WI38 (cell line): Measurements from ENCODE around the gene SBNO1.
"Not testable (repeated sequence)": the region's sequence is repeated elsewhere in the genome, so short reads cannot be mapped to it uniquely, and the experiment has no call there.

Experiments used
- H3K4me3 ChIP-seq: 2 replicates; pipeline ENCODE4 v1.5.1; 2011; ENCODE audit warnings: low read depth, mild to moderate bottlenecking, control low read depth, low read length
- TF ChIP-seq, protein P1 (sequence below): IDR thresholded peaks from 2 replicates; pipeline ENCODE4 v1.5.1; 2012; ENCODE audit warnings: low read depth, mild to moderate bottlenecking, control low read depth, low read length

The SBNO1 gene

DNA sequence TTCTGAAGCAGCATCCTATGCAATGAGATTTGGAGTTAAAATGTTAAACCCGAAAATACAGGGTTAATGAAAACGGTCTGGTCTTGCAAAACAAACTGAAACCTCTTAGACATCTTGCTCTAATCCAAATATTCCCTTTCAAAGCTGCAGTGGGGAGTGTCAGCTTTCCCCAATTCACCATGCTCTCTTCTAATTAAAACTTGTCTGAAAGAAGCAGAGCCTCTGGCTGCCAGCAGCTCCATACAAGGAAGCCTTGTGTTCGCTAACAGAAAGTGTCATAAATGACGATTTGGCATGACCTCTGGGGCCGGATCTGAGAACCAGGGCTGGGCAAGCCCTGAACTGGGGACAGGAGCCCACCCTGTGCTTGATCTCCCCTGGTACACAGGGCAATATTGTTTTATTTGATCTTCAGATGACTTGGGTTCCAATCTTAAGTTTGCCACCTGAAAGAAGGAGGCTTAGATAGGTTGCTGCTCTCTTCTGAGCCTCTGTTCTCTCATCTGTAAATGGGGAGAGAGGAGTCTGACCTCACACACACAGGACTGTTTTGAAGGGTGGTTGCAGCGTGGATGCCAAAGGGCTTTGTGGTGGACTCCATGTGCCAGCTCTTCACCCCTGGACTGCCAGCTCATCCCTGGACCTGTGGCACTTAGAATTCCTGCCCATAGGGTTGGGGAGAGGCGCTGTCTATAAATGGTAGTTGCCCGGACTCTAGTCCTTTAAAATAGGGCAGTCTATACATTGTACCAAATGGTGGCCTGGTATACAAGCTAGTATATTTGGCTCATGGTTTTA, 27.1 kb upstream of the SBNO1 start:
- TF ChIP-seq, protein P1, sequence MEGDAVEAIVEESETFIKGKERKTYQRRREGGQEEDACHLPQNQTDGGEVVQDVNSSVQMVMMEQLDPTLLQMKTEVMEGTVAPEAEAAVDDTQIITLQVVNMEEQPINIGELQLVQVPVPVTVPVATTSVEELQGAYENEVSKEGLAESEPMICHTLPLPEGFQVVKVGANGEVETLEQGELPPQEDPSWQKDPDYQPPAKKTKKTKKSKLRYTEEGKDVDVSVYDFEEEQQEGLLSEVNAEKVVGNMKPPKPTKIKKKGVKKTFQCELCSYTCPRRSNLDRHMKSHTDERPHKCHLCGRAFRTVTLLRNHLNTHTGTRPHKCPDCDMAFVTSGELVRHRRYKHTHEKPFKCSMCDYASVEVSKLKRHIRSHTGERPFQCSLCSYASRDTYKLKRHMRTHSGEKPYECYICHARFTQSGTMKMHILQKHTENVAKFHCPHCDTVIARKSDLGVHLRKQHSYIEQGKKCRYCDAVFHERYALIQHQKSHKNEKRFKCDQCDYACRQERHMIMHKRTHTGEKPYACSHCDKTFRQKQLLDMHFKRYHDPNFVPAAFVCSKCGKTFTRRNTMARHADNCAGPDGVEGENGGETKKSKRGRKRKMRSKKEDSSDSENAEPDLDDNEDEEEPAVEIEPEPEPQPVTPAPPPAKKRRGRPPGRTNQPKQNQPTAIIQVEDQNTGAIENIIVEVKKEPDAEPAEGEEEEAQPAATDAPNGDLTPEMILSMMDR: no peak
- H3K4me3 ChIP-seq: no peak overlapping the region

DNA sequence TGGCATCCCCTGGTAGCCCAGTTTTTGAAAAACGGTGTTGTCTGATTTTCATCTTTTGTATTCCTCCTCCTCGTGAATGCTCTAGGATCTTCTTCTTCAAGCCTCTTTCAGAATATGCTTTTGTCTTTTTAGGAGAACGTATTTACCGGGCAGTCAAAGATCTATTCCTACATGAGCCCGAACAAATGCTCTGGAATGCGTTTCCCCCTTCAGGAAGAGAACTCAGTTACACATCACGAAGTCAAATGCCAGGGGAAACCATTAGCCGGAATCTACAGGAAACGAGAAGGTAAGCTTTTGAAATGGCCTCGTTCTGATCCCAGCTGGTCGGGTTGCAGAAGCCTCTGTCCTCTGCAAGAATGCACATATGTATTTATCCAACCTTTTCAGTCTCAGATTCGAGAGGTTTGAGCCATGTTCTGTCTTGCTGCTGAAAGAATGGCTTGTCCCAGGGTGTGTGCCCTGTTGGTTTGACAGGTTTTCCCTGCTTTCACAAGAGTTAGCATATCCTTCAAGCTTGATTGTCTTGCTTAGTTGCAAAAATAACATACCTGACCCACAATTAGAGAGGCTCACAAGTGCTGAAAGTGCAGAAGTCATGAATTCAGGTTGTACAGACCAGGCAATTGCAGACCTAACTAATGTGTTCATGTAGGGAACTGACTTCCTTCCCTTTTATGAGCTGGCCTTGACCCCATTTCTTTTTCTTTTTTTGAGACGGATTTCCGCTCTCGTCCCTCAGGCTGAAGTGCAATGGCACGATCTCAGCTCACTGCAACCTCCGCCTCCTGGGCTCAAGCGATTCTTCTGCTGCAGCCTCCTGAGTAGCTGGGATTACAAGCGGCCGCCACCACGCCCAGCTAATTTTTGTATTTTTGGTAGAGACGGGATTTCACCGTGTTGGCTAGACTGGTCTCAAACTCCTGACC, 26.1 kb upstream of the SBNO1 start:
- TF ChIP-seq, protein P1: no peak
- peak overlapping the region; percentile 69; the same call in 1 of the 2 replicates for H3K4me3 ChIP-seq

DNA sequence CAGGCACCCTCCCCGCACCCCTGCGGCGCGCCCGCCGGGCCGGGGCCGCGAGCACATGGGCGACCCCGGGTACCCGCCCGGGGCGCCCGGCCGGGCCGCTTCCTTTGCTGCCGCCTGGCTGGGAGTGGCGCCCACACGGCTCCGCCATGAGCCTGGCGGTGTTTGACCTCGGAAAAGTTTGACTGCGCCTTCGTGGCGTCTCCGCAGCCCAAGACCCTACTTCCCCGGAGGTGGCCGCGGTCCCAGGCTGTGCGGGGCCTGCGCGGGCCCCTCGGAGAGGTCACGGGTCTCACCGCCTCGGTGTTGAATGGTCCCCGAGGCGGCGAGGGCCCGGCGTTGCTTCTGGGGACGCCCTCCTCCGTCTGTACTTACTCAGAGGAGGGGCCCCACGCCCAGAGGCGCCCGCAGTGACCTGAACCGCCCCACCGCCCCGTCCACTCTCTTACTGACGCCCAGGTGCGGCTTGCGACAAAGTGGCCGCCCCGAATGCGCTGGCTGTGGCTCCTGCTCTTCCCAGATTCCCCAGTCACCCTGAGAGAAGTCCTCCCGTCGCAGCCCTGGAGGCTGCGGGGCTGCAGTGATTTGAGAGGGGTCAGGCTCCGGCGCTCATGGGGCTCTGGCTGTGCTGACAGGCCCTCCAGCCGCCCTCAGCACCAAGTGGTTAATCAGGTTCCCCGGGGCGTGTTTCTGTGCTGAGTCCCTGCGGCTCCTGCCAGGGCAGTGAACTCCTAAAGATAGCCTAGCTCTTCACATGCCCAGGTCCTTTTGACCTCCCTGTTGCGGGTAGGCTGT, 25.1 kb upstream of the SBNO1 start:
- H3K4me3 ChIP-seq: peak overlapping the region; percentile 69
- TF ChIP-seq, protein P1: no peak

DNA sequence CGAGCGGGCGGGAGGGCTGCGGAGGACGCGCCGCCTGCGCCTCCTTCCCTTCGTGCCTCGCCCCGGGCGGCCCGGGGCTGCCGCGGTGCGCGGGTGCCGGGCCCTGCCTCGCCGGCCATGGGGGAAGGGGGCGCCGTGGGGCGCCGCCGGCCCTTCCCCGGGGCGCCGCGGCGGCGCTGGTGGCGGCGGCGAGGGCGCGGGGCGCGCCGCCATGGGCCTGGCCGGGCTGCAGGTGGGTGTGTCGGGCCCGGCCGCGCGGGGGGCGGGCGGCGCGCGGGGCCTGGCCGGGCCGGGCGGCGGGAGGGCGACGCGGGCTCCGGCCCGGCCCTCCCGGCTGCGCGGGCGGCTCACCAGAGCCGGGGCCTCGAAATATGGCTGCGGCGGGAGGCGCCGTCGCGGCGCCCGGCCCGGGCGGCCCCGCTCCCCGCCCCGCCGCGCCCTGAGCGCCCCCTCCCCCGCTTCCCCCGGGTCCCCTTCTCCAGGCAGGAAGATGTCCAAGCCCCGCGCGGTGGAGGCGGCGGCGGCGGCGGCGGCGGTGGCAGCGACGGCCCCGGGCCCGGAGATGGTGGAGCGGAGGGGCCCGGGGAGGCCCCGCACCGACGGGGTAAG, 24.4 kb upstream of the SBNO1 start:
- peak overlapping the region; percentile 69 for H3K4me3 ChIP-seq
- TF ChIP-seq, protein P1: no peak

DNA sequence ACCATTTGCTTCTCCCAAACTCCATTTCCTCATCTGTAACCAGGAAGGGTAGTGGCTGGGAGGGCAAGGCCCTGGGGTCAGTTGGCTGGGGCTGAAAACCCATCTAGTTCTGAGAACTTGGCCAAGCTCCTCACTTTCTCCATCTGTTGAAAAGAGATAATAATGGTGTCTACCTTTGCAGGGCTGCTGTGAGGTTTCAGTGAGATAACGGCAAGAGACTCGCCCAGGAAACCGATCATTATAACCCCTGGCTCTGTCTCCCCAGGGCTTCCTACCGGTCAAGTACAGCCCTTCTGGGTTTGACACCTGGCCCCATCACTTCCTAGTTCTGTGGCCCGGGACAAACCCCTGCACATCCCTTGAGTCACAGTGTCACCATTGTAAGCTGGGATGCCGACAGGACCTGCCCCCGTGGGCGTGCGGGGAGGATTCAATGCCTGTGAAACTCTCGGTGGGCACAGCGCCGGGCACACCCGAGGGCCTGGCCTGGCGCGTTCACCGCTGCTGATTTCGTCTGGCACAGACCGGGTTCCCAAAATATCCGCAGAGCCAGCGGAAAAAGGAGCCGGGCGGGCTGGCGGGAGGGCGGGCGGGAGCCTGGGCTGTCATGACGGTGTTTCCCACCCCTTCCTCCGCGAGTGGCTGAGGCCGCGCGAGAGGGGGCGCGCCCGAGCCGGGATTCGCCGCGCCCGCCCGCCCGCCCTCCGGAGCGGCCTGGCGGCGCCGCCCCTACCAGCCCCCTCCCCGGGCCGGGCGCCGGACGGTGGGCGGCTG, 23.7 kb upstream of the SBNO1 start:
- peak overlapping the region; percentile 63 for H3K4me3 ChIP-seq
- TF ChIP-seq, protein P1: no peak

DNA sequence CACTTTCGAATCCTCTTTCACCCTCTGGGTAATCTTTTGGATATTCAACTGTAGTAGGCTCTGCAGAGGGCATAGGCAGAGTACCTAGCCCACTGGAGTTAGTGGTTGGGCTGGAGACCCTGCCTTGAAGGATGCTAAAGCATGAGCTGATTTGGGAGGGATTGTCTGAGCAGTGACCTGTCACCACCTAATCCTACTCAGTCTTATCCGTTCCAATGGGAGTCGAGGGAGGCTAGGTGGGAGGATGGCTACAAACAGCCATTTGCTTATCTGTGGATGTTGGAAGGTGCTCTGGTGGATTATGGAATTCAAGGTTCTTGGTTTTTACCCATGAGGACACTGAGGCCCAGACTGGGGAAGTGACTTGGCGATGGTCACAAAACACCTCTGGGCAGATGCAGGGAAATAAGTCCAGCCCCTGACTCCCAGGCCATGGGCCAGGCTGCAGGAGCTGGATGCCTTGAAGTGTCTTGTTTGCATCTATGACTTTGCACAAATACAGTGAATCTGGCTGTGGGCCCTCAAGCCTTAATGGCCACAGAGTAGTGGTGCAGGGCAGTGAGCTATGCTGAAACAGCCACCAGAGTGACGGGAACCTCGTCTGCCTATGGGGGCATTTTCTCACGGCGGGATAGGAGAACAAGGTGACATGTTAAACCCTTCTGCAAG, 23.0 kb upstream of the SBNO1 start:
- TF ChIP-seq, protein P1: no peak
- H3K4me3 ChIP-seq: peak overlapping the region; percentile 63

DNA sequence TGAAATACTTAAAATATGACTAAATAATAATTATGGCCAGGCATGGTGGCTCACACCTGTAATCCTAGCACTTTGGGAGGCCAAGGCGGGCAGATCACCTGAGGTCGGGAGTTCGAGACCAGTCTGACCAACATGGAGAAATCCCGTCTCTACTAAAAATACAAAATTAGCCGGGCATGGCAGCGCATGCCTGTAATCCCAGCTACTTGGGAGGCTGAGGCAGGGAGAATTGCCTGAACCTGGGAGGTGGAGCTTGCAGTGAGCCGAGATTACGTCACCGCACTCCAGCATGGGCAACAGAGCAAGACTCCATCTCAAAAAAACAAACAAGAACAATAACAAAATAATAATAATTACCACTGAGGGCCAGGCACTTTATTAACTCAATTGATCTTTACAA, 20.9 kb upstream of the SBNO1 start:
- not testable (repeated sequence) for H3K4me3 ChIP-seq
